ENCODE results near the gene SPCS1. TPM values are rescaled to one million over a fixed set of nuclear protein-coding genes. Genes with fewer than 3 reads are reported as not detected.

Gene SPCS1
- total and polyA plus RNA-seq, 9 of the 15 experiments (the other 6 are each of a cell fraction or from before 2014, with no cell fraction given): 73.9 to 567 (median 127) TPM

DNA sequence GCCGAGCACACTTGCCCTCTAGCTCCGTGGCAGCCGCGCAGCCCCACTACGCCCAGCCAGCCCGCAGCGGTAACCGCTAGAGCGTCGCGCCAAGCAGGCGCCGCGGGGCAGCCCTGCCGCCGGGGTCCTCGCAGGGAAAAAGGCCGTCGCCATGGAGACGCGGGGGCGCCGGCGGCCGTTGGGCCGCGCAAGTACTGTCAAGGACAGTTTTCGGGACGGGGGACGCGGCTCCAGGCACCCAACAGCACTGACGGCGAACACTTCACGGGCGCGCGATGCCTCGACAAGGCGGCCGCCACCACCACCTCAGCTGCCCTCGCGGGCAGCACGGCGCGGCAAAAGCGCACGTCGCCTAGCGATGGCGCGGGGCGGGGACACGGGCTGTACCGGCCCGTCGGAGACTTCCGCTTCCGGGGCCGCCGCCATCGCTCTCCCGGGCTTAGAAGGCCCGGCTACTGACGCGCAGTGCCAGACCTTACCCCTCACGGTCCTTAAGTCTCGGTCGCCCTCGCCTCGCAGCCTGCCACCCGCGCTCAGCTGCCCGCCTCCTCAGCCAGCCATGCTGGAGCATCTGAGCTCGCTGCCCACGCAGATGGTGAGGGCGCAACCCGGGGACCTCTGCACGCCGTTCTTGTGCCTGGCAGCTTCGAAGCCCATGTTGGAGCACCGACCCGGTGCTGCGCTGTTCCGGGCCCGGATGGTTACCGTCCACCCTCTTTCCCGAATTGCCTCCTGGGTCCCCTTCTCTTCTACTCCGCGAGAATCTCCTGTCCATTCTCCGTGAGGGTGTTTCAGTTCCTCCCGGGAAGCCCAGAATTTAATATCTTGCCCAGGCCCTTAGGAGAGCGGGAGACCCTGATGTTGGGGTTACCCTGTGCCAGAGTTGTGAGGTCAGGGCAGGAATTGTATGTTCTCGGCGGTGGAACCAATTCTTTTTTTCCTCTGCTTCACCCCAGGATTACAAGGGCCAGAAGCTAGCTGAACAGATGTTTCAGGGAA lies at the start of gene SPCS1, which contains the start of gene GLT8D1 (continued):
- TF ChIP-seq, protein P1, sequence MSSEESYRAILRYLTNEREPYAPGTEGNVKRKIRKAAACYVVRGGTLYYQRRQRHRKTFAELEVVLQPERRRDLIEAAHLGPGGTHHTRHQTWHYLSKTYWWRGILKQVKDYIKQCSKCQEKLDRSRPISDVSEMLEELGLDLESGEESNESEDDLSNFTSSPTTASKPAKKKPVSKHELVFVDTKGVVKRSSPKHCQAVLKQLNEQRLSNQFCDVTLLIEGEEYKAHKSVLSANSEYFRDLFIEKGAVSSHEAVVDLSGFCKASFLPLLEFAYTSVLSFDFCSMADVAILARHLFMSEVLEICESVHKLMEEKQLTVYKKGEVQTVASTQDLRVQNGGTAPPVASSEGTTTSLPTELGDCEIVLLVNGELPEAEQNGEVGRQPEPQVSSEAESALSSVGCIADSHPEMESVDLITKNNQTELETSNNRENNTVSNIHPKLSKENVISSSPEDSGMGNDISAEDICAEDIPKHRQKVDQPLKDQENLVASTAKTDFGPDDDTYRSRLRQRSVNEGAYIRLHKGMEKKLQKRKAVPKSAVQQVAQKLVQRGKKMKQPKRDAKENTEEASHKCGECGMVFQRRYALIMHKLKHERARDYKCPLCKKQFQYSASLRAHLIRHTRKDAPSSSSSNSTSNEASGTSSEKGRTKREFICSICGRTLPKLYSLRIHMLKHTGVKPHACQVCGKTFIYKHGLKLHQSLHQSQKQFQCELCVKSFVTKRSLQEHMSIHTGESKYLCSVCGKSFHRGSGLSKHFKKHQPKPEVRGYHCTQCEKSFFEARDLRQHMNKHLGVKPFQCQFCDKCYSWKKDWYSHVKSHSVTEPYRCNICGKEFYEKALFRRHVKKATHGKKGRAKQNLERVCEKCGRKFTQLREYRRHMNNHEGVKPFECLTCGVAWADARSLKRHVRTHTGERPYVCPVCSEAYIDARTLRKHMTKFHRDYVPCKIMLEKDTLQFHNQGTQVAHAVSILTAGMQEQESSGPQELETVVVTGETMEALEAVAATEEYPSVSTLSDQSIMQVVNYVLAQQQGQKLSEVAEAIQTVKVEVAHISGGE (CRISPR knock-in tag; IDR thresholded peaks at IDR 0.05): peak; percentile 73 to 96 (median 81); a peak in 5 of 6 replicates
- no peak for TF ChIP-seq TEAD2 (tag; IDR thresholded peaks at IDR 0.05)
- TF ChIP-seq, protein P2, sequence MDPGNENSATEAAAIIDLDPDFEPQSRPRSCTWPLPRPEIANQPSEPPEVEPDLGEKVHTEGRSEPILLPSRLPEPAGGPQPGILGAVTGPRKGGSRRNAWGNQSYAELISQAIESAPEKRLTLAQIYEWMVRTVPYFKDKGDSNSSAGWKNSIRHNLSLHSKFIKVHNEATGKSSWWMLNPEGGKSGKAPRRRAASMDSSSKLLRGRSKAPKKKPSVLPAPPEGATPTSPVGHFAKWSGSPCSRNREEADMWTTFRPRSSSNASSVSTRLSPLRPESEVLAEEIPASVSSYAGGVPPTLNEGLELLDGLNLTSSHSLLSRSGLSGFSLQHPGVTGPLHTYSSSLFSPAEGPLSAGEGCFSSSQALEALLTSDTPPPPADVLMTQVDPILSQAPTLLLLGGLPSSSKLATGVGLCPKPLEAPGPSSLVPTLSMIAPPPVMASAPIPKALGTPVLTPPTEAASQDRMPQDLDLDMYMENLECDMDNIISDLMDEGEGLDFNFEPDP (CRISPR knock-in tag; IDR thresholded peaks at IDR 0.05): no peak
- no peak; the same call in 1 of the 2 replicates for TF ChIP-seq ZNF644 (tag; IDR thresholded peaks at IDR 0.05; ENCODE audit: low read depth)
- TF ChIP-seq ZNF24 (IDR thresholded peaks at IDR 0.05): no peak
- no peak for TF ChIP-seq CAMTA2 (CRISPR knock-in tag; conservative IDR thresholded peaks at IDR 0.05)
- TF ChIP-seq CSDE1 (IDR thresholded peaks at IDR 0.05): peak in 1 of 2 experiments; percentile 84; a peak in 1 of 4 replicates
- no peak for TF ChIP-seq NFYB (IDR thresholded peaks at IDR 0.05; ENCODE audit: extremely low read depth, insufficient read length)
- no peak; the same call in none of the 2 replicates for TF ChIP-seq JUND (IDR thresholded peaks at IDR 0.05; ENCODE audit: borderline replicate concordance, low read depth, low read length)
- TF ChIP-seq JUND (tag; IDR thresholded peaks at IDR 0.05; ENCODE audit: borderline replicate concordance, low read depth, low read length): no peak
- TF ChIP-seq RUNX1 (IDR thresholded peaks at IDR 0.05; ENCODE audit: low read depth): no peak
- TF ChIP-seq LEF1 (IDR thresholded peaks at IDR 0.05): no peak
- peak; percentile 81; the same call in 1 of the 2 replicates for TF ChIP-seq KAT7 (CRISPR knock-in tag; IDR thresholded peaks at IDR 0.05; ENCODE audit: borderline replicate concordance)
- TF ChIP-seq POLR3G (IDR thresholded peaks at IDR 0.05; ENCODE audit: extremely low read depth, insufficient read length, insufficient replicate concordance): no peak
- TF ChIP-seq ETV6 (IDR thresholded peaks at IDR 0.05; ENCODE audit: borderline replicate concordance in 1 of 2, low read depth in 2 of 2, low read length in 1 of 2): no peak
- 0 out of 2 replicates have a peak, but pooled peaks have one; percentile 23 for TF ChIP-seq ETV6 (CRISPR knock-in tag; IDR thresholded peaks at IDR 0.05; ENCODE audit: borderline replicate concordance)
- TF ChIP-seq HDAC6 (IDR thresholded peaks at IDR 0.05; ENCODE audit: low read depth, low read length): no peak
- TF ChIP-seq RB1 (IDR thresholded peaks at IDR 0.05; ENCODE audit: low read depth): peak; percentile 67; the same call in 1 of the 2 replicates
- no peak for TF ChIP-seq HIVEP1 (CRISPR knock-in tag; IDR thresholded peaks at IDR 0.05)
- TF ChIP-seq NFE2 (IDR thresholded peaks at IDR 0.05; ENCODE audit: low read depth): peak; percentile 56
- no peak for TF ChIP-seq ETV5 (CRISPR knock-in tag; IDR thresholded peaks at IDR 0.05; ENCODE audit: low read depth)
- 0 out of 2 replicates have a peak, but pooled peaks have one; percentile 74 for TF ChIP-seq TGIF2 (CRISPR knock-in tag; IDR thresholded peaks at IDR 0.05)
- TF ChIP-seq KLF10 (CRISPR knock-in tag; IDR thresholded peaks at IDR 0.05): no peak
- no peak for TF ChIP-seq KLF13 (tag; IDR thresholded peaks at IDR 0.05; ENCODE audit: borderline replicate concordance, low read depth)
- TF ChIP-seq POLR2A (conservative IDR thresholded peaks at IDR 0.05): peak; percentile 84

Data from K562 (cell line).